Measurements from ENCODE around the gene FMNL1. TPM values are rescaled to one million over a fixed set of nuclear protein-coding genes. Genes with fewer than 3 reads are reported as not detected.

The FMNL1 gene
- total and polyA plus RNA-seq, 12 donors = 0.72 to 31.9 (median 13.8) TPM

DNA sequence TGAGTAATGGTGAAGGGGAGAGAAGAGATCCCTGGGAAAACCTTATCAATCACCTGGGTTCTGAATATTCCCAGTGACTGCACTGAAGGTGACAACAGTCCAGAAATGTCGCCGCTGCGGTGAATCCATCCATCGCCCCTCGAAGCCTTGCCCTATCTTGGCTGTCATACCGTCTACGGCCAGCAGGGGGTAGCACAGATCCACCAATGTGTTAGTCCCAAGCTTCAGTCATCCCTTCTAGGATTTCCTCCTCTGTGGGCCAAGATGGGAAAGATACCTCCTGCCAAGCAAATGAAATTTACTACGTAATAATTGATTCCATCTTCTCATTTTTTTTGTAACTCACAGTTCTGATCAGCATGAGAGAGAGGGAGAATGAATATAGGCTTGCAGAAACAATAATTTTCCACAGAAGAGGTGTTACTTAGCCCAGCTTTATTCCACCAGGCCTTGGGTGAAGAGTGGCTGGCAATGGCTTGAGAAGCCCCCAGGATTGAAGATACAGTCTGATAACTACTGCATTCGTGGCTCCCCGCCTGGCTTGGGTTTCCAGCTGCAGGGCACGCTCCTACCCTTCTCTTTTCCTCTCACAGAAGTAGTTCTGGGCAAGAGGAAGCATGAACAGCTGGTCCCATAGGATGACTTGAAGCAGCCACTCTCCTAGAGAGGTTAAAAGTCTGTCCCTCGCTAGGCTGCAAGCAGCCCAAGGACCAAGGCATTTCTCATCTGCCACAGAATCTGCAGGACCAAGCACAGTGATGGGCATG, 2.6 kb upstream of the FMNL1 start:
- 8 to 14% (median 11%) methylated on average over 12 of the region's 12 CpGs for WGBS, 4 donors

DNA sequence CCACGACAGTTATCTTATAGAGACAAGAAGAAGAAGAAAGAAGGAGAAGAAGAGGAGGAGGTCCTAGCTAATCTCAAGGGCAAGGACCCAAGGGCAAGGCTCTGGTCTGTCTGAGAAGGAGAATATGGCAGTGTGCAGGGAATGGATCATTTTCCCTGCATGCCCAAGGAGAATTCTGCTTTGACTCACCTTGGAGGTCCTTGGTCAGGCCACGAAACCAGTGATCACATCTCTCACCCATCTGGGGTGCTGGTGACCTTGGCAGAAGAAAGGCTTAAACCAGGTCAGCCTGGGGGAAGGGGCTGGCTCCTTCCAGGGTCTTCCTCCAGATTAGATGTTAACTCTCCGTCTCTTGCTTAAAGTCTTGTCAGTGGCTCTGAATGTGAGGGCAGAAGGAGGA, 1.6 kb upstream of the FMNL1 start:
- H3K27me3 ChIP-seq = no peaks in the 10 kb centered on the region
- WGBS, 4 donors = 55 to 70% (median 63%) methylated on average over 3 of the region's 3 CpGs
- intact Hi-C loops (cut with DNase I) = loop anchor here in 1 of 2 donors (5.0 to 10.0 kb wide), 2 partner anchors 167 to 615 kb away; no protein-coding TSS in a partner anchor
- no peaks in the 10 kb centered on the region for H3K36me3 ChIP-seq (replicated peaks in 1 of 2)
- no peak overlapping the region for H3K4me3 ChIP-seq
- no peak overlapping the region for H3K27ac ChIP-seq
- H3K9me3 ChIP-seq (replicated peaks in 1 of 3) = no peaks in the 10 kb centered on the region
- TF ChIP-seq POLR2A (IDR thresholded peaks at IDR 0.05) = no peak
- TF ChIP-seq, protein P1, sequence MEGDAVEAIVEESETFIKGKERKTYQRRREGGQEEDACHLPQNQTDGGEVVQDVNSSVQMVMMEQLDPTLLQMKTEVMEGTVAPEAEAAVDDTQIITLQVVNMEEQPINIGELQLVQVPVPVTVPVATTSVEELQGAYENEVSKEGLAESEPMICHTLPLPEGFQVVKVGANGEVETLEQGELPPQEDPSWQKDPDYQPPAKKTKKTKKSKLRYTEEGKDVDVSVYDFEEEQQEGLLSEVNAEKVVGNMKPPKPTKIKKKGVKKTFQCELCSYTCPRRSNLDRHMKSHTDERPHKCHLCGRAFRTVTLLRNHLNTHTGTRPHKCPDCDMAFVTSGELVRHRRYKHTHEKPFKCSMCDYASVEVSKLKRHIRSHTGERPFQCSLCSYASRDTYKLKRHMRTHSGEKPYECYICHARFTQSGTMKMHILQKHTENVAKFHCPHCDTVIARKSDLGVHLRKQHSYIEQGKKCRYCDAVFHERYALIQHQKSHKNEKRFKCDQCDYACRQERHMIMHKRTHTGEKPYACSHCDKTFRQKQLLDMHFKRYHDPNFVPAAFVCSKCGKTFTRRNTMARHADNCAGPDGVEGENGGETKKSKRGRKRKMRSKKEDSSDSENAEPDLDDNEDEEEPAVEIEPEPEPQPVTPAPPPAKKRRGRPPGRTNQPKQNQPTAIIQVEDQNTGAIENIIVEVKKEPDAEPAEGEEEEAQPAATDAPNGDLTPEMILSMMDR (IDR thresholded peaks at IDR 0.05) = no peak
- peaks cover 0 to 7% of the 10 kb centered on the region in 2 donors for H3K4me1 ChIP-seq (replicated peaks in 1 of 2)
- no peak for DNase-seq

More for the DNA sequence above, 2.6 kb upstream of the FMNL1 start:
- H3K27ac ChIP-seq = no peak overlapping the region
- DNase-seq = peak; percentile 77 to 97 (median 90)
- H3K9me3 ChIP-seq (replicated peaks in 1 of 3) = no peaks in the 10 kb centered on the region
- no peaks in the 10 kb centered on the region for H3K36me3 ChIP-seq (replicated peaks in 1 of 2)
- H3K27me3 ChIP-seq = no peaks in the 10 kb centered on the region
- intact Hi-C loops (cut with DNase I) = no loop called here
- H3K4me3 ChIP-seq = no peak overlapping the region
- H3K4me1 ChIP-seq (replicated peaks in 1 of 2) = peaks cover 0 to 7% of the 10 kb centered on the region in 2 donors
- no peak for TF ChIP-seq POLR2A (IDR thresholded peaks at IDR 0.05)
- TF ChIP-seq, protein P1 (IDR thresholded peaks at IDR 0.05) = peak; percentile 85 to 99 (median 96)

DNA sequence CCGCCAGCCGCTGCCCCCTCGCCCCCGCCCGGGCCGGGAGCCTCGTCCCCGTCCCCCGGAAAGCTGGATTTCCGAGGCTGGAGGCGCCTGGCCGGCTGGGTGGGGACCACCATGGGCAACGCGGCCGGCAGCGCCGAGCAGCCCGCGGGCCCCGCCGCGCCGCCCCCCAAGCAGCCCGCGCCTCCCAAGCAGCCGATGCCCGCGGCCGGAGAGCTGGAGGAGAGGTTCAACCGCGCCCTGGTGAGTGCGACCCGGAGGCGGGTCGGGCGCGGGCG, 266 bp downstream of the FMNL1 start:
- no peaks in the 10 kb centered on the region for H3K27me3 ChIP-seq
- no peak for DNase-seq
- H3K4me3 ChIP-seq = peak overlapping the region in 1 of 4 donors; percentile 79
- 0 to 1% (median 1%) methylated on average over 15 to 38 of the region's 38 CpGs; no CpG with 5 or more reads in 1 of the 4 donors for WGBS, 4 donors
- TF ChIP-seq, protein P1 (IDR thresholded peaks at IDR 0.05) = no peak
- no peak for TF ChIP-seq POLR2A (IDR thresholded peaks at IDR 0.05)
- no peaks in the 10 kb centered on the region for H3K36me3 ChIP-seq (replicated peaks in 1 of 2)
- H3K4me1 ChIP-seq (replicated peaks in 1 of 2) = peaks cover 0 to 7% of the 10 kb centered on the region in 2 donors
- H3K27ac ChIP-seq = peak overlapping the region in 1 of 5 donors; percentile 44
- intact Hi-C loops (cut with DNase I) = loop anchor here in 1 of 2 donors (5.0 to 10.0 kb wide), 2 partner anchors 165 to 613 kb away; no protein-coding TSS in a partner anchor
- H3K9me3 ChIP-seq (replicated peaks in 1 of 3) = no peaks in the 10 kb centered on the region

DNA sequence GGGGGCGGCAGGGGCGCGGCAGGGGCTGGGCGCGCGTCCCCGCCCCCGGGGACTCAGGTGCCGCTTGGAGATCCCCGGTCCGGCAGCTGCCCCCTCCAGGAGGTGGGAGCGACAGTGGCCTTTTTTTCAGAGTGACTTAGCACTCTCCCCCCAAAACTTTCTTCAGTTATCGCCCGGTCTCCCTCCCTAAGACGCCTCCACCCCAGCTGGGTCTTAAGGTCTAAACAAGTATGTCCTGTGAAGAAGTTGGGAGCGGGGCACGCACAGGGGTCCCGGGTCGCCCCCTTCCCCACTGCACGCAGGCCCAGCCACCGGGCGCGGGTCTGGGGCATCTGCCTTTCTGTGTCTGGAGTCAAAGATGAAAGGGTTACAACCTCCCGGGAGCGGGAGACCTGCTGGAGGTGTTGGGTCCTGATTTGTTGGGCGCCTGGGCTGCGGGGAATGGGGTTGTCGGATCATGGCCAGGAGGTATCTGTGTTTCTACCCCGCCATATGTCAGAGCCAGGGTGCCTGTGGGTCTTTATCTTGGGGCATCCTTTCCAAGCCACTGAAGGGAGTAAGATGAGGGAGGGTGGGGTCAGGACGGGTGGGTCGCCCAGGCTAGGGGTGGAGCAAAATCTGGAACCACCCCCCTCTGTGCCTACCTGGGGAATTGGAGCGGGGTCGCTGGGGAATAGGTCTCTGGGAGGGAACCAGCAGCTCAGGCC, 757 bp downstream of the FMNL1 start:
- Histone ChIP-seq H3K27ac (peak overlapping the region in 1 of 5 donors; percentile 44), H3K27me3 (no peaks in the 10 kb centered on the region), H3K36me3 (replicated peaks in 1 of 2) (no peaks in the 10 kb centered on the region), H3K4me1 (replicated peaks in 1 of 2) (peaks cover 0 to 8% of the 10 kb centered on the region in 2 donors), H3K9me3 (replicated peaks in 1 of 3) (no peaks in the 10 kb centered on the region), H3K4me3 (peak overlapping the region in 1 of 4 donors; percentile 79)
- no peak for DNase-seq
- 23 to 38% (median 32%) methylated on average over 17 to 33 of the region's 33 CpGs for WGBS, 4 donors
- TF ChIP-seq, protein P1 (IDR thresholded peaks at IDR 0.05) = no peak
- TF ChIP-seq POLR2A (IDR thresholded peaks at IDR 0.05) = no peak
- intact Hi-C loops (cut with DNase I) = loop anchor here in 1 of 2 donors (5.0 to 10.0 kb wide), 2 partner anchors 165 to 612 kb away; no protein-coding TSS in a partner anchor

Data from adrenal gland (tissue), 12 donors.